ENCODE data around the gene NUDT3.

The NUDT3 gene

DNA sequence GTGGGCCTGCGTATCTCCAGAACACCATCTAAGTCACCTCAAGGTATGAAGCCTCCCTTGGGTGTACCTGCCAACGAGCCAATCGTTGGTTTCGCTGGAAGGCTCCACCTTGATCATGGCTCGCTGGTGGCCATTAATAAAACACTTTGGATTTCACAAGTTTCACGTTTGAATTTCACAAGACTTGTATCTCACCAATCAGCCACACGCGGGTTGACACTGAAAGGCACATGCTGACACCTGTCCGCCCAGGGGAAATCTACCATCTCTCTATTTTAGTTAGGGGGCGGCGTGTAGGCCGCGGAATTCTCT is 156.4 kb downstream of the NUDT3 start:
- TF ChIP-seq CTCF (conservative IDR thresholded peaks at IDR 0.05; ENCODE audit: low read length), result no peak
- DNase-seq (ENCODE audit: low read depth), result no peak
- H3K4me3 ChIP-seq (ENCODE audit: low read length), result peak overlapping the region; percentile 65

- peak; percentile 73 for DNase-seq (ENCODE audit: low read depth)
- 0 out of 2 replicates have a peak, but pooled peaks have one; percentile 3 for TF ChIP-seq CTCF (conservative IDR thresholded peaks at IDR 0.05; ENCODE audit: low read length)
- H3K4me3 ChIP-seq (ENCODE audit: low read length), result peak overlapping the region; percentile 65; the same call in 1 of the 2 replicates
These were observed 156.9 kb downstream of the NUDT3 start for GRCh38 chr6:34235307-34236130.

DNA sequence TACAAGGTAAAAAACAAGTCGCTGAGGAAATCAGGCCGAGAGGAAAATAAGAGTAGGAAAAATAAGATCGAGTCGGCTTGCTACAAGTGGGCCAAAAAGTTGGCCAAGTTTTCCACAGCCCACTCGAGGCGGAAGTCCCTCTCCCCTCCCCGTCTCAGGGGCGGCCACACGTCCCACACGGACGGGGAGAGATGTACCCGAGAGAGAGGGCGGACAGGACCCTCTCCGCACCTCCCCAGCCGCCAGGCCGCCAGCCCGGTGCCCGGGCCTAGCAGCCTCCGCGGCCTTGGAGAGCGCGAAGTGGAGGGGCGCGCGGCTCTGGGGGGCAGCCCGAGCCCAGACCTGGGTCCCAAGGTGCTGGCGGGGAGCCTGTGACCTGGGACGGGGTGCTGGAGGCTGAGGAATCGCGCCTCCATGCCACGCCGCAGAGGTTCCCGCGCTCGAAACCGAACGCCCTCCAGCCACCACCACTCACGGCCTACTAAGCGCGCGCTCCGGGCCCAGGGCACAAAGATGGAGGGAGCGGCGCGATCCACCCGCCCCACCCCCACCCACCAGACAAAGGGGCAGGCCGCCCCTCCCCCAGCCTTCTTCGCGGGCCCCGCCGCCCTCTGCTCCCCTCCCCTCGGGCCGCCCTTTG is 157.7 kb downstream of the NUDT3 start:
- DNase-seq (ENCODE audit: low read depth), result no peak
- H3K4me3 ChIP-seq (ENCODE audit: low read length), result no peak overlapping the region
- no peak for TF ChIP-seq CTCF (conservative IDR thresholded peaks at IDR 0.05; ENCODE audit: low read length)

- DNase-seq (ENCODE audit: low read depth), result no peak
- TF ChIP-seq CTCF (conservative IDR thresholded peaks at IDR 0.05; ENCODE audit: low read length), result no peak
- H3K4me3 ChIP-seq (ENCODE audit: low read length), result no peak overlapping the region
These were observed 158.6 kb downstream of the NUDT3 start for GRCh38 chr6:34233867-34234266.

DNA sequence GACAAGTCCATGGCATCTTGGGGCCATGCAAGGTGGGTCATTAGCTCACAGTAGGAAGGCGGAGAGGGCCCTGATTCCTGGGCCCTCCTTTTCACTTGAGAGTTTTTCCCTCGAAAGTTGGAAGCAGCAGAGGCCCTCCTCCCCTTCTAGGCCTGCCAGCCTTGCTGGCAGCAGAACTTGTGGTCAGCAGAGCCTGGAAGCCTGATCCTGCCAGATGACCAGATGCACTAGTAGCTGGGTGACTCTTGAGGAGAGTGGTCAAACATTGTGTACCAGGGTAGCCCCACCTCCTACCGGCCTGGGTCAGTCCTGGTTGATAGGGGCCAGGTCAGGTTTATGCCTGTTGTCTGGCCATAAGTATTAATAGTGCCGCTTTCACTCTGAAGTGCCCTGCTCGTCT is 159.6 kb downstream of the NUDT3 start:
- DNase-seq (ENCODE audit: low read depth), result peak; percentile 50
- TF ChIP-seq CTCF (conservative IDR thresholded peaks at IDR 0.05; ENCODE audit: low read length), result no peak
- no peak overlapping the region for H3K4me3 ChIP-seq (ENCODE audit: low read length)

- no peak for TF ChIP-seq CTCF (conservative IDR thresholded peaks at IDR 0.05; ENCODE audit: low read length)
- DNase-seq (ENCODE audit: low read depth), result no peak
- no peak overlapping the region for H3K4me3 ChIP-seq (ENCODE audit: low read length)
These were observed 160.7 kb downstream of the NUDT3 start for GRCh38 chr6:34231566-34232336.
